Brain microvascular endothelial cell (primary cell): ENCODE data around the gene RPGRIP1.

Experiments
- DNase-seq: peaks from one replicate; pipeline ENCODE4 v3.0.0-alpha.2; 2020
- H3K27ac ChIP-seq: fragments of 250-450 bp; sonication (Bioruptor Pico); 2 replicates; pipeline ENCODE4 v1.5.1; 2020; ENCODE audit warnings: mild to moderate bottlenecking, moderate library complexity
- H3K27me3 ChIP-seq: fragments of 250-450 bp; sonication (Bioruptor Pico); replicated peaks from 2 replicates; pipeline ENCODE4 v1.5.1; 2020; ENCODE audit warnings: mild to moderate bottlenecking
- H3K36me3 ChIP-seq: fragments of 250-450 bp; sonication (Bioruptor Pico); replicated peaks from 2 replicates; pipeline ENCODE4 v1.5.1; 2020; ENCODE audit warnings: mild to moderate bottlenecking
- H3K4me3 ChIP-seq: 2 replicates; pipeline ENCODE4 v1.5.1; 2011; ENCODE audit warnings: low read depth, mild to moderate bottlenecking, control low read depth, low read length, moderate library complexity
- CTCF ChIP-seq: IDR thresholded peaks from 2 replicates; pipeline ENCODE4 v1.5.1; 2011; ENCODE audit warnings: low read depth, mild to moderate bottlenecking, moderate library complexity, low read length, control low read depth, inconsistent platforms; ENCODE audit errors: missing control alignments
- in situ Hi-C: cut with HindIII; loops from 2 replicates; pipeline ENCODE4 v1.10.0; 2017; ENCODE audit warnings: low sequenced_read_pairs, low pct_ligation_motif_present

The RPGRIP1 gene

GRCh38 chr14:21238823-21239518, 40.9 kb upstream of the RPGRIP1 start:
- TF ChIP-seq CTCF: no peak
- H3K4me3 ChIP-seq: no peak overlapping the region
- no peak for DNase-seq
- no peaks in the 10 kb centered on the region for H3K27me3 ChIP-seq
- no peak overlapping the region for H3K27ac ChIP-seq
- H3K36me3 ChIP-seq: peaks cover 42% of the 10 kb centered on the region
- in situ Hi-C loops: no loop called here

- Histone ChIP-seq H3K27ac (no peak overlapping the region), H3K27me3 (no peaks in the 10 kb centered on the region), H3K4me3 (no peak overlapping the region), H3K36me3 (peaks cover 52% of the 10 kb centered on the region)
- in situ Hi-C loops: no loop called here
- no peak for TF ChIP-seq CTCF
- DNase-seq: no peak
Observed at GRCh38 chr14:21240417-21240816, 39.5 kb upstream of the RPGRIP1 start.

GRCh38 chr14:21241218-21241819, 38.6 kb upstream of the RPGRIP1 start:
- Histone ChIP-seq H3K4me3 (no peak overlapping the region), H3K27me3 (no peaks in the 10 kb centered on the region), H3K27ac (no peak overlapping the region), H3K36me3 (peaks cover 60% of the 10 kb centered on the region)
- in situ Hi-C loops: no loop called here
- TF ChIP-seq CTCF: no peak
- DNase-seq: no peak

GRCh38 chr14:21244544-21244943, 35.3 kb upstream of the RPGRIP1 start:
- DNase-seq: no peak
- H3K27ac ChIP-seq: no peak overlapping the region
- no peaks in the 10 kb centered on the region for H3K27me3 ChIP-seq
- peaks cover 62% of the 10 kb centered on the region for H3K36me3 ChIP-seq
- no peak overlapping the region for H3K4me3 ChIP-seq
- TF ChIP-seq CTCF: no peak
- in situ Hi-C loops: no loop called here

- Histone ChIP-seq H3K27me3 (no peaks in the 10 kb centered on the region), H3K4me3 (no peak overlapping the region), H3K36me3 (peaks cover 67% of the 10 kb centered on the region), H3K27ac (no peak overlapping the region)
- no peak for TF ChIP-seq CTCF
- in situ Hi-C loops: no loop called here
- DNase-seq: no peak
Observed at GRCh38 chr14:21245813-21246212, 34.1 kb upstream of the RPGRIP1 start.
